ENCODE measurements around the gene KCTD11. TPM values are rescaled to one million over a fixed set of nuclear protein-coding genes. Genes with fewer than 3 reads are reported as not detected.

KCTD11 gene
- total RNA-seq, 1 experiment from 2014 or later: 5.3 TPM

- Histone ChIP-seq H4K20me1 (ENCODE audit: control insufficient read depth, insufficient read depth, insufficient read length) (no peaks in the 10 kb centered on the region), H3K79me1 (ENCODE audit: insufficient read depth, low read depth, low read length, poor library complexity, severe bottlenecking) (no peaks in the 10 kb centered on the region), H2BK120ac (ENCODE audit: low read depth, low read length, poor library complexity, severe bottlenecking) (no peak overlapping the region), H3K56ac (ENCODE audit: insufficient read length, low read depth, low read length) (no peak overlapping the region), H2BK12ac (ENCODE audit: insufficient read length, low read depth, low read length) (no peak overlapping the region), H2BK20ac (ENCODE audit: low read depth, low read length, poor library complexity, severe bottlenecking) (no peak overlapping the region), H2AFZ (ENCODE audit: low read length) (no peak overlapping the region), H3K9ac (ENCODE audit: extremely low read depth, insufficient read length, low read length) (peak overlapping the region; percentile 33), H4K91ac (ENCODE audit: insufficient read length, low read depth, low read length) (no peak overlapping the region), H3K18ac (ENCODE audit: insufficient read length, low read depth, low read length) (peak overlapping the region; percentile 86), H3K27ac (ENCODE audit: insufficient read length, low read depth, low read length) (no peak overlapping the region), H2BK5ac (ENCODE audit: insufficient read length, low read length) (no peak overlapping the region), H2AK5ac (ENCODE audit: insufficient read length, low read length) (no peak overlapping the region), H3K27me3 (ENCODE audit: insufficient read depth, low read length) (no peaks in the 10 kb centered on the region), H3K9me3 (ENCODE audit: control insufficient read depth, low read depth, low read length) (no peaks in the 10 kb centered on the region), H3K79me2 (ENCODE audit: insufficient read depth, low read length) (peaks cover 2% of the 10 kb centered on the region; the same call in 1 of the 2 replicates), H3K4me1 (ENCODE audit: insufficient read depth, low read length) (no peaks in the 10 kb centered on the region), H3K4me2 (ENCODE audit: insufficient read depth, insufficient read length, low read length) (peak overlapping the region; percentile 54), H3K4ac (ENCODE audit: low read depth, low read length) (no peak overlapping the region), H4K8ac (replicated peaks; ENCODE audit: insufficient read length, low read depth, low read length) (no peak overlapping the region), H3K14ac (ENCODE audit: insufficient read depth, low read length) (peak overlapping the region; percentile 82), H4K5ac (ENCODE audit: insufficient read length, low read depth, low read length) (no peak overlapping the region), H3K23me2 (ENCODE audit: insufficient read length, low read depth, low read length, poor library complexity, severe bottlenecking) (peaks cover 14% of the 10 kb centered on the region), H3K23ac (ENCODE audit: insufficient read length, low read depth, low read length) (no peak overlapping the region), H3T11ph (ENCODE audit: low read length) (no peak overlapping the region), H2BK15ac (ENCODE audit: low read depth, low read length) (no peak overlapping the region)
- DNase-seq: peak; percentile 96
- H3K27ac Mint-ChIP-seq: peak overlapping the region; percentile 97 to 98 (median 97)
- no peak for TF ChIP-seq CTCF (conservative IDR thresholded peaks at IDR 0.05)
- H3K27me3 Mint-ChIP-seq (ENCODE audit: low read depth): no peaks in the 10 kb centered on the region
- no peaks in the 10 kb centered on the region for H3K9me3 Mint-ChIP-seq
- no CpG with 5 or more reads among the region's 34 CpGs for WGBS (ENCODE audit: extremely low coverage, insufficient read length, low lambda C conversion rate)
- peaks cover 22 to 23% of the 10 kb centered on the region in 2 experiments for H3K4me1 Mint-ChIP-seq
- peak overlapping the region; percentile 88 to 97 for H3K4me3 Mint-ChIP-seq
- H3K36me3 Mint-ChIP-seq (ENCODE audit: insufficient read depth in 1 of 3, low read depth in 3 of 3): peaks cover 1 to 18% (median 15%) of the 10 kb centered on the region in 3 experiments; a peak in 5 of 7 replicates
These were observed 21.8 kb upstream of the KCTD11 start for GRCh38 chr17:7329997-7330637.

Measured in H9 (cell line).